HepG2 (cell line): ENCODE data around the gene TBC1D2B. TPM values are rescaled to one million over a fixed set of nuclear protein-coding genes. Genes with fewer than 3 reads are reported as not detected.
A peak's percentile ranks its signal among the peaks of the same experiment; 100 is the strongest.

Experiments used
- CTCF ChIP-seq: sonication (generic); formaldehyde crosslinking; IDR thresholded peaks from 2 replicates; pipeline ENCODE4 v1.5.0; 2020; ENCODE audit warnings: mild to moderate bottlenecking, missing genetic modification reagents, moderate library complexity
- FOXP4 ChIP-seq: sonication (generic); formaldehyde crosslinking; IDR thresholded peaks from 2 replicates; pipeline ENCODE4 v1.4.0; 2020; ENCODE audit warnings: missing genetic modification reagents
- GFI1 ChIP-seq: sonication (generic); formaldehyde crosslinking; IDR thresholded peaks from 2 replicates; pipeline ENCODE4 v1.5.0; 2020; ENCODE audit warnings: missing genetic modification reagents, mild to moderate bottlenecking, borderline replicate concordance
- HHEX ChIP-seq: IDR thresholded peaks from 2 replicates; pipeline ENCODE4 v1.6.1; 2016; ENCODE audit warnings: control low read depth
- IRF1 ChIP-seq: sonication (generic); formaldehyde crosslinking; IDR thresholded peaks from 2 replicates; pipeline ENCODE4 v1.4.0; 2020; ENCODE audit warnings: low read depth, mild to moderate bottlenecking, missing genetic modification reagents
- PATZ1 ChIP-seq: sonication (generic); formaldehyde crosslinking; IDR thresholded peaks from 2 replicates; pipeline ENCODE4 v1.4.0; 2020; ENCODE audit warnings: missing genetic modification reagents
- PCBP2 ChIP-seq: fragments of 200-400 bp; formaldehyde crosslinking; optimal IDR thresholded peaks from 2 replicates; pipeline ENCODE3; 2018; ENCODE audit warnings: low read length, low read depth; ENCODE audit not compliant: poor library complexity, severe bottlenecking
- PITX1 ChIP-seq: sonication (generic); formaldehyde crosslinking; IDR thresholded peaks from 2 replicates; pipeline ENCODE4 v1.5.1; 2020; ENCODE audit warnings: mild to moderate bottlenecking, missing genetic modification reagents
- TEAD2 ChIP-seq: sonication (generic); formaldehyde crosslinking; IDR thresholded peaks from 2 replicates; pipeline ENCODE4 v1.9.0; 2021; ENCODE audit warnings: missing genetic modification reagents
- THAP8 ChIP-seq: sonication (generic); formaldehyde crosslinking; IDR thresholded peaks from 2 replicates; pipeline ENCODE4 v1.5.1; 2020; ENCODE audit warnings: missing genetic modification reagents, mild to moderate bottlenecking, borderline replicate concordance
- ZBTB43 ChIP-seq: sonication (generic); formaldehyde crosslinking; conservative IDR thresholded peaks from 2 replicates; pipeline ENCODE4 v1.4.0; 2020; ENCODE audit warnings: missing genetic modification reagents
- ZFY ChIP-seq: sonication (generic); formaldehyde crosslinking; IDR thresholded peaks from 2 replicates; pipeline ENCODE4 v1.4.0; 2020; ENCODE audit warnings: missing genetic modification reagents
- ZNF24 ChIP-seq: fragments of 450-650 bp; IDR thresholded peaks from 2 replicates; pipeline ENCODE4 v1.6.1; 2017; ENCODE audit warnings: antibody characterized with exemption, mild to moderate bottlenecking
- ZNF3 ChIP-seq: IDR thresholded peaks from 2 replicates; pipeline ENCODE4 v1.7.0; 2017; ENCODE audit warnings: inconsistent platforms
- ZNF430 ChIP-seq: sonication (generic); formaldehyde crosslinking; IDR thresholded peaks from 2 replicates; pipeline ENCODE4 v1.9.0; 2021; ENCODE audit warnings: mild to moderate bottlenecking, missing genetic modification reagents
- ZNF552 ChIP-seq: sonication (generic); formaldehyde crosslinking; IDR thresholded peaks from 2 replicates; pipeline ENCODE4 v1.9.0; 2022; ENCODE audit warnings: missing genetic modification reagents, mild to moderate bottlenecking, borderline replicate concordance
- ZNF704 ChIP-seq: sonication (generic); formaldehyde crosslinking; IDR thresholded peaks from 2 replicates; pipeline ENCODE4 v1.8.1; 2023; ENCODE audit warnings: mild to moderate bottlenecking, inconsistent platforms, moderate library complexity, missing genetic modification reagents, borderline replicate concordance
- ZNF775 ChIP-seq: sonication (generic); formaldehyde crosslinking; IDR thresholded peaks from 2 replicates; pipeline ENCODE4 v1.4.0; 2020; ENCODE audit warnings: missing genetic modification reagents, mild to moderate bottlenecking, moderate library complexity, borderline replicate concordance
- polyA plus RNA-seq, 8 experiments: library from polyadenylated mRNA; depleted of rRNA in 3 of 8; stranded (reverse) in 7 of 8; unstranded in 1 of 8; fragments of >200 nt; fragmentation: Illumina TruSeq in 4 of 8; extraction: Trizol in 4 of 8; gene quantifications; 2 replicates each; pipeline versions ENCODE4 v1.2.1 to v1.2.3, GENCODE V29; 2011 to 2016; ENCODE audit warnings: low read depth in 4 of 8, missing spikeins in 1 of 8, mixed read lengths in 1 of 8; ENCODE audit not compliant: insufficient read depth in 1 of 8
- total RNA-seq, 5 experiments: library from RNA; depleted of rRNA; stranded (reverse); fragments of >200 nt; fragmentation: Illumina TruSeq; extraction: Trizol; gene quantifications; 2 replicates each; pipeline ENCODE4 v1.2.3, GENCODE V29; 2016; ENCODE audit warnings: low read depth in 1 of 5

Gene TBC1D2B
- total and polyA plus RNA-seq, 2 of the 13 experiments (the other 11 are each of a cell fraction or from before 2014, with no cell fraction given), result 10.1 to 14.4 TPM

- TF ChIP-seq ZNF775 (CRISPR knock-in tag) (peak; percentile 80; the same call in 1 of the 2 replicates), ZBTB43 (CRISPR knock-in tag) (peak; percentile 93), CTCF (CRISPR knock-in tag) (peak; percentile 39), IRF1 (CRISPR knock-in tag) (peak; percentile 97), TEAD2 (CRISPR knock-in tag) (no peak), ZNF552 (CRISPR knock-in tag) (no peak), ZNF24 (peak; percentile 45; the same call in 1 of the 2 replicates), GFI1 (CRISPR knock-in tag) (peak; percentile 94), ZNF430 (CRISPR knock-in tag) (peak; percentile 91; the same call in 1 of the 2 replicates), ZNF704 (CRISPR knock-in tag) (0 out of 2 replicates have a peak, but pooled peaks have one; percentile 58), HHEX (CRISPR knock-in tag) (peak; percentile 68), FOXP4 (peak; percentile 95), ZFY (CRISPR knock-in tag) (peak; percentile 70), THAP8 (no peak), PCBP2 (no peak), PITX1 (CRISPR knock-in tag) (peak; percentile 92), PATZ1 (CRISPR knock-in tag) (peak; percentile 81), ZNF3 (no peak)
Measured at GRCh38 chr15:78065284-78065872, 12.1 kb downstream of the TBC1D2B start (continued).
